Measurements from ENCODE around the gene DLG2.
A peak's percentile ranks its signal among the peaks of the same experiment; 100 is the strongest.
"Not testable (repeated sequence)": the region's sequence is repeated elsewhere in the genome, so short reads cannot be mapped to it uniquely, and the experiment has no call there.

DLG2 gene

GRCh38 chr11:84793318-84793717 is 833.8 kb downstream of the DLG2 start:
- ChIA-PET POLR2A (ENCODE audit: low non-redundant PET) (no interaction called here), CTCF (interaction anchor here (1.2 kb wide), 1 partner anchor 12 kb away, joined by 3 read pairs; no protein-coding TSS in a partner anchor)
- no peak overlapping the region for H3K27ac ChIP-seq
- no peak for DNase-seq (ENCODE audit: low spot score)
- no peak for TF ChIP-seq CTCF (conservative IDR thresholded peaks at IDR 0.05; ENCODE audit: low read depth)

- no peak overlapping the region for H3K27ac ChIP-seq
- no peak for TF ChIP-seq CTCF (conservative IDR thresholded peaks at IDR 0.05; ENCODE audit: low read depth)
- POLR2A ChIA-PET (ENCODE audit: low non-redundant PET): no interaction called here
- CTCF ChIA-PET: no interaction called here
- DNase-seq (ENCODE audit: low spot score): no peak
Measured at GRCh38 chr11:84790849-84791427, 836.2 kb downstream of the DLG2 start.

GRCh38 chr11:84788220-84788619 is 838.9 kb downstream of the DLG2 start:
- no peak for TF ChIP-seq CTCF (conservative IDR thresholded peaks at IDR 0.05; ENCODE audit: low read depth)
- ChIA-PET CTCF (no interaction called here), POLR2A (ENCODE audit: low non-redundant PET) (no interaction called here)
- DNase-seq (ENCODE audit: low spot score): no peak
- no peak overlapping the region for H3K27ac ChIP-seq

GRCh38 chr11:84784158-84784557 is 843.0 kb downstream of the DLG2 start:
- POLR2A ChIA-PET (ENCODE audit: low non-redundant PET); H3K27ac ChIP-seq; DNase-seq (ENCODE audit: low spot score): not testable (repeated sequence)
- CTCF ChIA-PET: interaction anchor here (0.6 kb wide), 1 partner anchor 10 kb away, joined by 5 read pairs; no protein-coding TSS in a partner anchor

GRCh38 chr11:84780689-84781293 is 846.4 kb downstream of the DLG2 start:
- CTCF ChIA-PET: interaction anchor here (0.6 to 1.5 kb wide), 2 partner anchors 13 to 390 kb away, joined by 3 read pairs; no protein-coding TSS in a partner anchor
- peak; percentile 1 for DNase-seq (ENCODE audit: low spot score)
- POLR2A ChIA-PET (ENCODE audit: low non-redundant PET): no interaction called here

GRCh38 chr11:84775503-84775902 is 851.6 kb downstream of the DLG2 start:
- CTCF ChIA-PET: no interaction called here
- DNase-seq (ENCODE audit: low spot score): no peak
- no peak for TF ChIP-seq CTCF (conservative IDR thresholded peaks at IDR 0.05; ENCODE audit: low read depth)
- no peak overlapping the region for H3K27ac ChIP-seq
- POLR2A ChIA-PET (ENCODE audit: low non-redundant PET): no interaction called here

More at GRCh38 chr11:84780689-84781293, 846.4 kb downstream of the DLG2 start:
- H3K27ac ChIP-seq: no peak overlapping the region
- peak; percentile 58 for TF ChIP-seq CTCF (conservative IDR thresholded peaks at IDR 0.05; ENCODE audit: low read depth)

- ChIA-PET CTCF (interaction anchor here (0.6 kb wide), 1 partner anchor 1570 kb away, joined by 4 read pairs; no protein-coding TSS in a partner anchor), POLR2A (ENCODE audit: low non-redundant PET) (no interaction called here)
- no peak for TF ChIP-seq CTCF (conservative IDR thresholded peaks at IDR 0.05; ENCODE audit: low read depth)
Measured at GRCh38 chr11:84763931-84764330, 863.2 kb downstream of the DLG2 start.

More at GRCh38 chr11:84763931-84764330, 863.2 kb downstream of the DLG2 start:
- no peak for DNase-seq (ENCODE audit: low spot score)
- H3K27ac ChIP-seq: no peak overlapping the region
